Right kidney (tissue), 1 donor: ENCODE data around the gene C22orf42.
"Not testable (repeated sequence)": the region's sequence is repeated elsewhere in the genome, so short reads cannot be mapped to it uniquely, and the experiment has no call there.

Experiments used
- DNase-seq: peaks from one replicate; pipeline ENCODE4 v3.0.0-alpha.2; 2016

Gene C22orf42

GRCh38 chr22:32134796-32135195 is 24.3 kb downstream of the C22orf42 start:
- not testable (repeated sequence) for DNase-seq

DNA sequence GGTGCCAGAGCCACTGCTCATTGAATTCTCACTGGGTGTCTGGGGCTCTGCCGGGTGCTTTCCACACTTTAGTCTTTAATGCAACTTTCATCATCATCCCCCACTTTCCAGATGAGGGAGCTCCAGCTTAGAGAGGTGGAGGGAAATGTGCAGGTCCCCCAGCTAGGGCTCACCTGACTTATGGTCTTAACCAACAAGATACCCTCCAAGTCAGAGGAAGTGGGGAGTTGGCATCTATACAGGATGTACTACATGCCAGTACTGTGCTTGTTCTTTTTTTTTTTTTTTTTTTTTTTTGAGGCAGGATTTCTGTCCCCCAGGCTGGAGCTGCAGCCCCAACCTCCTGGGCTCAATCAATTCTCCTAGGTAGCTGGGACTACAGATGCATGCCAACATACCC is 26.3 kb downstream of the C22orf42 start:
- DNase-seq = no peak

- no peak for DNase-seq
Observed at GRCh38 chr22:32132126-32132525, 27.0 kb downstream of the C22orf42 start.

DNA sequence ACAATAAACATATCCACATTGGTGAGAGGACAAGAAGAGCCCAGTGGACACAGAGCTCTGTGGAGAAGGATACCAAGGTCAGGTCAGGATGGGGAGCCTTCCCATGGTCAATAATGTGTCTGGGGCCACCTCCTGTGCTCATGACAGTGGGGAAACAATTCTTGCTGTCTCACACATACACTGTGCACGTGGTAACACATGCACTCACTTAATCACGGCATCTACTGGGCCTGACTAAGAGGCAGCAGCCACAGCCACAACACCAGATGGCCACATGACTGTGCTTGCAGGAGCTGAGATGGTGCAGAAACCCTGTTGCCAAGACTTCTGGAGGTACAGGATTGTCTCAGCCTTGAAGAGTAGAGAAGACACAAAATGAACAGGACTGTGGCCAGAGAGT is 28.6 kb downstream of the C22orf42 start:
- no peak for DNase-seq

GRCh38 chr22:32127904-32128303 is 31.2 kb downstream of the C22orf42 start:
- no peak for DNase-seq

DNA sequence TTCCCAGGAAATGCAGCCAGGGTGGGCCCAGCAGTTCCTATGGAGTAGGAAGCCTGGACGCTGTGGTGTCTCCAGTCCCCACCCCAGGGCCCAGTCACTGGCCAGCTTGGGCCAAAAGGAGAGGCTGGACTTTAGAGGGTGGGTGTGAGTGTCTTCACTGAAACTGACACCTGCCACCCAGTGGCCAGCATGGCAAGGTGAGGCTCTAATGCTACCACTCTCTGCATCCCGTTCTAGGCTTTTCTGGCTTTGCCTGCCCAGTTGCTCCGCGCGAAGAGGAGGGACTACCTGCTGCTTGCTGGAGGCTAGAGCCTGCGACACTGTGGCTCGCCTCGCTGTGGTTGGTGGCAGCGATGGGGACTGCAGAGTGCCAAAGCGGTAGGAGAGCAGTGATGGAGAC is 35.4 kb downstream of the C22orf42 start:
- DNase-seq = no peak

- no peak for DNase-seq
Observed at GRCh38 chr22:32122899-32123298, 36.2 kb downstream of the C22orf42 start.

GRCh38 chr22:32120603-32121002 is 38.5 kb downstream of the C22orf42 start:
- DNase-seq = no peak

- no peak for DNase-seq
Observed at GRCh38 chr22:32119568-32120235, 39.4 kb downstream of the C22orf42 start.

DNA sequence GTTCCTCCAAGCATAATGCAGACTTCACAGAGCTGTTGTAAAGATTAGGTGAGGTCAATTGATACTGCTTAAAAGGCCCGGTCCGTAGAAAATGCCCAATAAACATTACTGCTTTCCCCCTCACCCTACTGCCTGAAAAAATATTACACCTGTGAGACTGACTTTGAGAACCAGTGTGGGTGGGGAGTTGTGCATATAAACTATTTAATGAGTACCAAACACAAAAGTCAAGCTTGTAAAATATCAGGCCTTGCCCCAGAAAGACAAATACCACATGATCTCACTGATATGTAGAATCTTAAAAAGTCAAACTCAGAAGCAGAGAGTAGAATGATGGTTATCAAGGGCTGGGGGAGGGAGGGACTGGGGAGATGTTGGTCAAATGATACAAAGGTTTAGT is 46.7 kb downstream of the C22orf42 start:
- DNase-seq = no peak

GRCh38 chr22:32106930-32107329 is 52.2 kb downstream of the C22orf42 start:
- peak; percentile 23 for DNase-seq

DNA sequence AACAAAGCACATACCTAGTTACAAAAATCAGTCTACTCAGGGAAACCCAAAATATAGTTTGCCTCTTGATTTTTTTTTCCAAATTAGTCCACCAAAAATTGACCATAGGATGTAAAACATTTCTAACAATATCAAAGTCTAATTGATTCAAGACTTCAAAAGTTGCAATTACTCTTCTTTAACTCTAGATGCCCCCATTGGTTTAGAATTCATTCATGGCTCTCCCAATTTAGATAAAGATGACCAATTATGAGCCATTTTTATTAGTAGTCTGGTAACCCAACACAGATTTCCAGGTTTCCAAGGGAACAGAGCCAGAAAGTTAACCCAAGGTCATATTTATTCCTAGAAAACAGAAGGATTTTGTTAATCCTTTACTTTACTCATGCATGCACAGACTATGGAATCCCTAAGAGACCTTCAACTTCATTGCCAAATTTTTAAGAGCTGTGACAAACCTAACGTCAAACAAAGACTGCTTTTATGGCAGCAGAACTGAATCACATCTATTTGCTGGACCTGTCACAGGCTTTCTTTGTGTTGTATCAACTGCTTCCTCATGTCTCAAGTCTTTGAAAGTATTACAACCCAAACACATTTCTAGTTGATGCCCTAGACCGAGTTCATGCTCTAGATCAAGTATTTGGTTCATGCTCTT is 55.3 kb downstream of the C22orf42 start:
- no peak for DNase-seq

GRCh38 chr22:32100711-32101110 is 58.4 kb downstream of the C22orf42 start:
- DNase-seq = no peak
